ENCODE measurements around the gene KDM8. TPM values are rescaled to one million over a fixed set of nuclear protein-coding genes. Genes with fewer than 3 reads are reported as not detected.

KDM8 gene
- polyA plus RNA-seq, 1 of the 3 experiments (the other 2 are of a cell fraction): 3.3 TPM

DNA sequence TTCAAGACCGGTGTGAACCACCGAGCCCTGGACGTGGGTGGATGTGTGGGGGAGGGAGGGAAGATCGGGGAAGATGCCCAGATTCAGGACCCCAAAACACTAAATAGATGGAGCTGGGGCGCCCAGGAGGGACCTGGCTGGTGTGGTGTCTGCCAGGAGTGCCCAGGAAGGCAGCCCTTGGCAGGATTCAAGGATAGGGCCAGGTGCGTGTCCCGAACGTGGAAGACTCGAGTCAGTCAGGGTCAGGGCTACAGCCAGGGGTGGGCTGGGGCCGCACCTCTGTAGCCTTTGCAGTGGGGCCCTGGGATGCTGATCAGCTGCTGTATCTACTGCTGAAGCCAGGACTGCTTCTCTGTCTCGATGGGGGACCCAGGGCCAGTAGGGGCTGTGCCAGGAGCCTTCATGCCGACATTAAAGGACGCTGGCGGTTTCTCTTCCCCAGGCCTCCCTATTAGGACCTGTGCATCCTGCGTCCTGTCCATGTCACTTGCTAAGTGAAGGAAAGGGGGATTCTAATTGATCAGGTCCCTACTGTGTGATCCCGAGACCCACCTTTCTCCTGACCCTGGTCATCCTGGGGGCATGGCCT is 13.1 kb downstream of the KDM8 start (continued):
- TF ChIP-seq, protein P1, sequence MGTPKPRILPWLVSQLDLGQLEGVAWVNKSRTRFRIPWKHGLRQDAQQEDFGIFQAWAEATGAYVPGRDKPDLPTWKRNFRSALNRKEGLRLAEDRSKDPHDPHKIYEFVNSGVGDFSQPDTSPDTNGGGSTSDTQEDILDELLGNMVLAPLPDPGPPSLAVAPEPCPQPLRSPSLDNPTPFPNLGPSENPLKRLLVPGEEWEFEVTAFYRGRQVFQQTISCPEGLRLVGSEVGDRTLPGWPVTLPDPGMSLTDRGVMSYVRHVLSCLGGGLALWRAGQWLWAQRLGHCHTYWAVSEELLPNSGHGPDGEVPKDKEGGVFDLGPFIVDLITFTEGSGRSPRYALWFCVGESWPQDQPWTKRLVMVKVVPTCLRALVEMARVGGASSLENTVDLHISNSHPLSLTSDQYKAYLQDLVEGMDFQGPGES (IDR thresholded peaks at IDR 0.05; ENCODE audit: low read depth, low read length): no peak
- TF ChIP-seq NFIC (IDR thresholded peaks at IDR 0.05; ENCODE audit: borderline replicate concordance) (no peak), POLR2AphosphoS5 (IDR thresholded peaks at IDR 0.05; ENCODE audit: low read depth, low read length) (no peak), ELF1 (IDR thresholded peaks at IDR 0.05) (no peak), YY1 (IDR thresholded peaks at IDR 0.05; ENCODE audit: low read depth) (no peak)

DNA sequence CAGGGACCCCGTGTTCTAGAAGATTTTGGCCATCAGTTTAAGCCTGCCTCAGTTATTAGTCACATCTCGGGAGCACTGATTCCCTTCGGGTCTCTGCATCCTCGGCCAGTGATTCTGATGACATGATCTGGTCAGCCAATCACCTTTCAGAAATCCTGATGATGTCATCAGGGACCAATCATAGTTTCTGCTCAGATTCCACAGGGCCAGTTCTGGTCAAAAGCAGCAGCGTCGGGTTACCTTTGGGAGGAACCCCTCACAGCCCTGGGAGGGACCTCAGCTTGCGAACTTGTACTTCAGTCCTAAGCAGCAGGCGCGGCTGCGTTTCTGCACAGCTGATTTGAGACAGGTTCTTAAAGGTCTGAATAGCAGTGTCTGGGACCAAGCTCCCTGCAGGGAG is 13.9 kb downstream of the KDM8 start:
- Histone ChIP-seq H3K4me2 (no peak overlapping the region), H3K9ac (no peak overlapping the region), H3K27me3 (ENCODE audit: insufficient read depth) (no peaks in the 10 kb centered on the region), H3K36me3 (replicated peaks in 1 of 2; ENCODE audit: control insufficient read depth in 1 of 2, insufficient read depth in 2 of 2, low read length in 1 of 2) (no peaks in the 10 kb centered on the region), H3K79me2 (ENCODE audit: insufficient read depth) (no peaks in the 10 kb centered on the region), H3K27ac (ENCODE audit: low read depth in 2 of 2, low read length in 1 of 2) (no peak overlapping the region), H3K4me1 (ENCODE audit: control insufficient read depth in 1 of 2, insufficient read depth in 2 of 2, low read depth in 1 of 2, low read length in 1 of 2) (peaks cover 0 to 5% of the 10 kb centered on the region in 2 experiments; a peak in 1 of 4 replicates), H4K20me1 (ENCODE audit: insufficient read depth) (no peaks in the 10 kb centered on the region), H3K4me3 (ENCODE audit: low read depth in 2 of 2, low read length in 1 of 2) (no peak overlapping the region), H3F3A (replicated peaks; ENCODE audit: insufficient read depth) (no peaks in the 10 kb centered on the region), H2AFZ (ENCODE audit: low read depth) (no peak overlapping the region), H3K9me2 (no peaks in the 10 kb centered on the region), H3K9me3 (no peaks in the 10 kb centered on the region)
- peak; percentile 62 for DNase-seq
- ChIA-PET POLR2A (no interaction called here), CTCF (no interaction called here)
- 83% methylated on average over 10 of the region's 10 CpGs for WGBS (ENCODE audit: low lambda C conversion rate)
- TF ChIP-seq CHD2 (IDR thresholded peaks at IDR 0.05; ENCODE audit: low read length, partially characterized antibody) (no peak), MXI1 (IDR thresholded peaks at IDR 0.05; ENCODE audit: low read depth, low read length) (no peak), RFX5 (IDR thresholded peaks at IDR 0.05; ENCODE audit: low read length) (peak; percentile 85), RCOR1 (IDR thresholded peaks at IDR 0.05; ENCODE audit: low read length) (no peak), TEAD4 (IDR thresholded peaks at IDR 0.05; ENCODE audit: borderline replicate concordance, insufficient read depth) (no peak)

DNA sequence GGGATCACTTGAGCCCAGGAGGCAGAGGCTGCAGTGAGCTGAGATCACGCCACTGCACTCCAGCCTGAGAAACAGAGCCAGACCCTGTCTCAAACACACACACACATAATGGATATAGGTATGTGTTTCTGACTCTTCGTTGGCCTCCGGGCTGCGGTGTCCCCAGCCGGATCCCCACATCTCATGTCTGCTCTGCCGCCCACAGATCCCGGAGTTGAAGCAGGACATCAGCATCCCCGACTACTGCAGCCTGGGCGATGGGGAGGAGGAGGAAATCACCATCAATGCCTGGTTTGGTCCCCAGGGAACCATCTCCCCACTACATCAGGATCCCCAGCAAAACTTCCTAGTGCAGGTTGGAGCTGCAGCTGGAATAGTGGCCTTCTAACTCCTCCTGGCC is 15.4 kb downstream of the KDM8 start:
- Histone ChIP-seq H3K9me2 (no peaks in the 10 kb centered on the region), H2AFZ (ENCODE audit: low read depth) (no peak overlapping the region), H3K27me3 (ENCODE audit: insufficient read depth) (no peaks in the 10 kb centered on the region), H3K79me2 (ENCODE audit: insufficient read depth) (no peaks in the 10 kb centered on the region), H3K4me3 (ENCODE audit: low read depth in 2 of 2, low read length in 1 of 2) (no peak overlapping the region), H3K9ac (no peak overlapping the region), H3K4me2 (no peak overlapping the region), H3F3A (replicated peaks; ENCODE audit: insufficient read depth) (no peaks in the 10 kb centered on the region), H3K4me1 (ENCODE audit: control insufficient read depth in 1 of 2, insufficient read depth in 2 of 2, low read depth in 1 of 2, low read length in 1 of 2) (peaks cover 0 to 19% of the 10 kb centered on the region in 2 experiments; a peak in 1 of 4 replicates), H3K27ac (ENCODE audit: low read depth in 2 of 2, low read length in 1 of 2) (no peak overlapping the region), H3K36me3 (replicated peaks in 1 of 2; ENCODE audit: control insufficient read depth in 1 of 2, insufficient read depth in 2 of 2, low read length in 1 of 2) (peaks cover 0 to 1% of the 10 kb centered on the region in 2 experiments), H3K9me3 (no peaks in the 10 kb centered on the region), H4K20me1 (ENCODE audit: insufficient read depth) (no peaks in the 10 kb centered on the region)
- TF ChIP-seq RFX5 (IDR thresholded peaks at IDR 0.05; ENCODE audit: low read length): no peak
- no peak for TF ChIP-seq FOXM1 (IDR thresholded peaks at IDR 0.05; ENCODE audit: low read depth)
- no peak for TF ChIP-seq MEF2A (IDR thresholded peaks at IDR 0.05; ENCODE audit: borderline replicate concordance, low read depth)
- TF ChIP-seq ELF1 (IDR thresholded peaks at IDR 0.05): no peak
- TF ChIP-seq MXI1 (IDR thresholded peaks at IDR 0.05; ENCODE audit: low read depth, low read length): no peak
- no peak for TF ChIP-seq RXRA (IDR thresholded peaks at IDR 0.05; ENCODE audit: borderline replicate concordance, low read depth)
- TF ChIP-seq POLR2AphosphoS5 (IDR thresholded peaks at IDR 0.05; ENCODE audit: low read depth, low read length): no peak
- no peak for TF ChIP-seq GABPA (IDR thresholded peaks at IDR 0.05; ENCODE audit: low read depth)
- no peak for TF ChIP-seq CHD2 (IDR thresholded peaks at IDR 0.05; ENCODE audit: low read length, partially characterized antibody)
- no peak for TF ChIP-seq NFIC (IDR thresholded peaks at IDR 0.05; ENCODE audit: borderline replicate concordance)
- no peak for TF ChIP-seq SMC3 (IDR thresholded peaks at IDR 0.05; ENCODE audit: low read depth, low read length)
- TF ChIP-seq, protein P1 (IDR thresholded peaks at IDR 0.05; ENCODE audit: low read depth, low read length): no peak
- TF ChIP-seq TAF1 (IDR thresholded peaks at IDR 0.05; ENCODE audit: borderline replicate concordance, low read depth, low read length): no peak
- no peak for TF ChIP-seq EP300 (IDR thresholded peaks at IDR 0.05; ENCODE audit: borderline replicate concordance in 1 of 2, low read depth in 1 of 2, low read length in 1 of 2)
- TF ChIP-seq TCF12 (IDR thresholded peaks at IDR 0.05): no peak
- TF ChIP-seq JUND (IDR thresholded peaks at IDR 0.05): no peak
- TF ChIP-seq, protein P2, sequence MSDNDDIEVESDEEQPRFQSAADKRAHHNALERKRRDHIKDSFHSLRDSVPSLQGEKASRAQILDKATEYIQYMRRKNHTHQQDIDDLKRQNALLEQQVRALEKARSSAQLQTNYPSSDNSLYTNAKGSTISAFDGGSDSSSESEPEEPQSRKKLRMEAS (IDR thresholded peaks at IDR 0.05; ENCODE audit: low read depth): no peak
- no peak for TF ChIP-seq SIN3A (IDR thresholded peaks at IDR 0.05; ENCODE audit: borderline replicate concordance, low read depth, low read length)
- TF ChIP-seq, protein P3, sequence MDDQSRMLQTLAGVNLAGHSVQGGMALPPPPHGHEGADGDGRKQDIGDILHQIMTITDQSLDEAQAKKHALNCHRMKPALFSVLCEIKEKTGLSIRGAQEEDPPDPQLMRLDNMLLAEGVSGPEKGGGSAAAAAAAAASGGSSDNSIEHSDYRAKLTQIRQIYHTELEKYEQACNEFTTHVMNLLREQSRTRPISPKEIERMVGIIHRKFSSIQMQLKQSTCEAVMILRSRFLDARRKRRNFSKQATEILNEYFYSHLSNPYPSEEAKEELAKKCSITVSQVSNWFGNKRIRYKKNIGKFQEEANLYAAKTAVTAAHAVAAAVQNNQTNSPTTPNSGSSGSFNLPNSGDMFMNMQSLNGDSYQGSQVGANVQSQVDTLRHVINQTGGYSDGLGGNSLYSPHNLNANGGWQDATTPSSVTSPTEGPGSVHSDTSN (IDR thresholded peaks at IDR 0.05): no peak
- WGBS (ENCODE audit: low lambda C conversion rate): 99% methylated on average over 8 of the region's 9 CpGs
- ChIA-PET POLR2A (no interaction called here), CTCF (interaction anchor here (1.6 to 7.9 kb wide), 2 partner anchors 14 to 37 kb away, joined by 3 to 66 read pairs; no protein-coding TSS in a partner anchor)
- DNase-seq: no peak
